Panc1 (cell line): ENCODE results near the gene ABCC10. TPM values are rescaled to one million over a fixed set of nuclear protein-coding genes. Genes with fewer than 3 reads are reported as not detected.

Experiments
- ATAC-seq: fragments of 200-7000 bp; cut with Tn5 transposase; 2 replicates; pipeline ENCODE4 v1.9.1; 2020; ENCODE audit warnings: mild to moderate bottlenecking, moderate library complexity
- BruUV-seq: library from RNA; stranded (reverse); fragments of 400-500 nt; replicated peaks from 2 replicates; lab custom pipeline; 2021; lab: Mats Ljungman, UMichigan
- CTCF ChIA-PET: fragments of 300-600 bp; sonication (Branson Sonifier 250); formaldehyde crosslinking; loops from one replicate; lab custom pipeline; 2022; ENCODE audit warnings: antibody characterized with exemption; lab: Charles Lee
- POLR2A ChIA-PET: fragments of 300-600 bp; sonication (Branson Sonifier 250); formaldehyde crosslinking; loops from one replicate; lab custom pipeline; 2022; ENCODE audit warnings: antibody characterized with exemption; lab: Charles Lee
- DNase-seq: peaks from one replicate; pipeline ENCODE4 v3.0.0-alpha.2; 2010; ENCODE audit warnings: low read depth, low spot score
- H3K27ac ChIP-seq: 2 replicates; pipeline ENCODE4 v1.5.1; 2011; ENCODE audit warnings: mild to moderate bottlenecking, low read length, inconsistent platforms
- H3K27me3 ChIP-seq: fragments of 200-500 bp; sonication (Bioruptor generic); 2 replicates; pipeline ENCODE4 v1.6.0; 2014; ENCODE audit warnings: low read length, inconsistent platforms; ENCODE audit not compliant: control insufficient read depth, insufficient read depth
- H3K36me3 ChIP-seq: fragments of 200-500 bp; sonication (Bioruptor generic); 2 replicates; pipeline ENCODE4 v1.5.1; 2014; ENCODE audit warnings: inconsistent platforms, mild to moderate bottlenecking, low read length, moderate library complexity; ENCODE audit not compliant: control insufficient read depth, insufficient read depth
- H3K4me1 ChIP-seq: 2 replicates; pipeline ENCODE4 v1.5.1; 2011; ENCODE audit warnings: inconsistent platforms, mild to moderate bottlenecking, low read length, moderate library complexity; ENCODE audit not compliant: control insufficient read depth, insufficient read depth
- H3K4me3 ChIP-seq, 2 experiments: 2 replicates each; pipeline ENCODE4 v1.5.1; 2011 to 2012; ENCODE audit warnings: low read depth in 2 of 2, low read length in 2 of 2, mild to moderate bottlenecking in 2 of 2, inconsistent platforms in 1 of 2, moderate library complexity in 1 of 2
- H3K9me3 ChIP-seq: fragments of 200-500 bp; sonication (Bioruptor generic); 2 replicates; pipeline ENCODE4 v1.5.1; 2014; ENCODE audit warnings: low read depth, mild to moderate bottlenecking, inconsistent platforms, low read length, moderate library complexity; ENCODE audit not compliant: control insufficient read depth, insufficient read depth
- POLR2AphosphoS5 ChIP-seq: IDR thresholded peaks from 2 replicates; pipeline ENCODE4 v1.6.1; 2012; ENCODE audit warnings: mild to moderate bottlenecking, low read depth, low read length, moderate library complexity
- SIN3A ChIP-seq: IDR thresholded peaks from 2 replicates; pipeline ENCODE4 v1.6.1; 2012; ENCODE audit warnings: low read depth, mild to moderate bottlenecking, low read length, moderate library complexity, borderline replicate concordance; ENCODE audit not compliant: insufficient read depth
- TCF7L2 ChIP-seq: IDR thresholded peaks from 2 replicates; pipeline ENCODE4 v1.6.1; 2011; ENCODE audit warnings: mild to moderate bottlenecking, low read depth, low read length, inconsistent platforms
- in situ Hi-C: cut with HindIII; loops from 2 replicates; pipeline ENCODE4 v1.10.0; 2016; ENCODE audit warnings: low sequenced_read_pairs, low pct_unique_long_range_greater_than_20kb
- intact Hi-C: fragments of 100-400 bp; cut with micrococcal nuclease; formaldehyde crosslinking; loops from one replicate; pipeline ENCODE4 v1.10.0; 2022; ENCODE audit not compliant: unreplicated experiment
- total RNA-seq: library from RNA; stranded (reverse); gene quantifications from one replicate; pipeline ENCODE4 v1.2.1, GENCODE V29; 2021; ENCODE audit not compliant: unreplicated experiment
- TF ChIP-seq, protein P1 (sequence below), 2 experiments: IDR thresholded peaks; 2 replicates each; pipeline ENCODE4 v1.6.1; 2011 to 2012; ENCODE audit warnings: low read depth in 2 of 2, control low read depth in 1 of 2, low read length in 1 of 2, mild to moderate bottlenecking in 1 of 2, moderate library complexity in 1 of 2; ENCODE audit not compliant: insufficient read depth in 1 of 2
- TF ChIP-seq, protein P2 (sequence below): fragments of 450-650 bp; IDR thresholded peaks from 2 replicates; pipeline ENCODE4 v1.5.1; 2017; ENCODE audit warnings: mild to moderate bottlenecking

ABCC10 gene
- total RNA-seq, 1 experiment from 2014 or later = 52.7 TPM

DNA sequence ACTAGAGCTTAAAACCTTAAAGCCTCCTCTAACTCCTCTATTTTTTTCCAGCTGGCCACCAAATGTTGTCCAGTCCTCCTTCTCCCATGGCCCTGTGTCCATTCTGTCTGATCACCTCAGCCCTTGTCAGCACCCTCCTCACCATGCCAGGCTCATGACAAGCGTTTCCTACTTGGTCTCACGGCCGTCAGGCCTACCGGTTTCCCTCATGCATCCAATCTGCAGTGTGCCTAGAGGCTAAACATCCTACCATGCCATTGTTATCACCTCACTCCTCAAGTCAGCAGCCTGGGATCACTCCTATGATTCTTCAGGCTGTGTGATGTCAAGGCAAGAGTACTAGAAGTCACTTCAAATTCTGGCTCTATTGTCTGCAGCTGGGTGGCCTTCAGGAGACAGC is 40.4 kb downstream of the ABCC10 start:
- no TSS peak for BruUV-seq
- ATAC-seq = peak; percentile 20; the same call in 1 of the 2 replicates
- Histone ChIP-seq H3K4me3 (no peak overlapping the region), H3K27ac (no peak overlapping the region), H3K27me3 (no peaks in the 10 kb centered on the region), H3K4me1 (no peaks in the 10 kb centered on the region), H3K9me3 (no peaks in the 10 kb centered on the region), H3K36me3 (no peaks in the 10 kb centered on the region)
- TF ChIP-seq, protein P1, sequence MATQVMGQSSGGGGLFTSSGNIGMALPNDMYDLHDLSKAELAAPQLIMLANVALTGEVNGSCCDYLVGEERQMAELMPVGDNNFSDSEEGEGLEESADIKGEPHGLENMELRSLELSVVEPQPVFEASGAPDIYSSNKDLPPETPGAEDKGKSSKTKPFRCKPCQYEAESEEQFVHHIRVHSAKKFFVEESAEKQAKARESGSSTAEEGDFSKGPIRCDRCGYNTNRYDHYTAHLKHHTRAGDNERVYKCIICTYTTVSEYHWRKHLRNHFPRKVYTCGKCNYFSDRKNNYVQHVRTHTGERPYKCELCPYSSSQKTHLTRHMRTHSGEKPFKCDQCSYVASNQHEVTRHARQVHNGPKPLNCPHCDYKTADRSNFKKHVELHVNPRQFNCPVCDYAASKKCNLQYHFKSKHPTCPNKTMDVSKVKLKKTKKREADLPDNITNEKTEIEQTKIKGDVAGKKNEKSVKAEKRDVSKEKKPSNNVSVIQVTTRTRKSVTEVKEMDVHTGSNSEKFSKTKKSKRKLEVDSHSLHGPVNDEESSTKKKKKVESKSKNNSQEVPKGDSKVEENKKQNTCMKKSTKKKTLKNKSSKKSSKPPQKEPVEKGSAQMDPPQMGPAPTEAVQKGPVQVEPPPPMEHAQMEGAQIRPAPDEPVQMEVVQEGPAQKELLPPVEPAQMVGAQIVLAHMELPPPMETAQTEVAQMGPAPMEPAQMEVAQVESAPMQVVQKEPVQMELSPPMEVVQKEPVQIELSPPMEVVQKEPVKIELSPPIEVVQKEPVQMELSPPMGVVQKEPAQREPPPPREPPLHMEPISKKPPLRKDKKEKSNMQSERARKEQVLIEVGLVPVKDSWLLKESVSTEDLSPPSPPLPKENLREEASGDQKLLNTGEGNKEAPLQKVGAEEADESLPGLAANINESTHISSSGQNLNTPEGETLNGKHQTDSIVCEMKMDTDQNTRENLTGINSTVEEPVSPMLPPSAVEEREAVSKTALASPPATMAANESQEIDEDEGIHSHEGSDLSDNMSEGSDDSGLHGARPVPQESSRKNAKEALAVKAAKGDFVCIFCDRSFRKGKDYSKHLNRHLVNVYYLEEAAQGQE (IDR thresholded peaks at IDR 0.05; ENCODE audit: insufficient read depth in 1 of 2, low read depth in 2 of 2, low read length in 1 of 2) = no peak
- TF ChIP-seq SIN3A (no peak), TCF7L2 (no peak), POLR2AphosphoS5 (no peak)
- TF ChIP-seq, protein P2, sequence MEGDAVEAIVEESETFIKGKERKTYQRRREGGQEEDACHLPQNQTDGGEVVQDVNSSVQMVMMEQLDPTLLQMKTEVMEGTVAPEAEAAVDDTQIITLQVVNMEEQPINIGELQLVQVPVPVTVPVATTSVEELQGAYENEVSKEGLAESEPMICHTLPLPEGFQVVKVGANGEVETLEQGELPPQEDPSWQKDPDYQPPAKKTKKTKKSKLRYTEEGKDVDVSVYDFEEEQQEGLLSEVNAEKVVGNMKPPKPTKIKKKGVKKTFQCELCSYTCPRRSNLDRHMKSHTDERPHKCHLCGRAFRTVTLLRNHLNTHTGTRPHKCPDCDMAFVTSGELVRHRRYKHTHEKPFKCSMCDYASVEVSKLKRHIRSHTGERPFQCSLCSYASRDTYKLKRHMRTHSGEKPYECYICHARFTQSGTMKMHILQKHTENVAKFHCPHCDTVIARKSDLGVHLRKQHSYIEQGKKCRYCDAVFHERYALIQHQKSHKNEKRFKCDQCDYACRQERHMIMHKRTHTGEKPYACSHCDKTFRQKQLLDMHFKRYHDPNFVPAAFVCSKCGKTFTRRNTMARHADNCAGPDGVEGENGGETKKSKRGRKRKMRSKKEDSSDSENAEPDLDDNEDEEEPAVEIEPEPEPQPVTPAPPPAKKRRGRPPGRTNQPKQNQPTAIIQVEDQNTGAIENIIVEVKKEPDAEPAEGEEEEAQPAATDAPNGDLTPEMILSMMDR = no peak
- in situ Hi-C loops = no loop called here
- POLR2A ChIA-PET = no interaction called here
- intact Hi-C loops = no loop called here
- no peak for DNase-seq
- CTCF ChIA-PET = no interaction called here

DNA sequence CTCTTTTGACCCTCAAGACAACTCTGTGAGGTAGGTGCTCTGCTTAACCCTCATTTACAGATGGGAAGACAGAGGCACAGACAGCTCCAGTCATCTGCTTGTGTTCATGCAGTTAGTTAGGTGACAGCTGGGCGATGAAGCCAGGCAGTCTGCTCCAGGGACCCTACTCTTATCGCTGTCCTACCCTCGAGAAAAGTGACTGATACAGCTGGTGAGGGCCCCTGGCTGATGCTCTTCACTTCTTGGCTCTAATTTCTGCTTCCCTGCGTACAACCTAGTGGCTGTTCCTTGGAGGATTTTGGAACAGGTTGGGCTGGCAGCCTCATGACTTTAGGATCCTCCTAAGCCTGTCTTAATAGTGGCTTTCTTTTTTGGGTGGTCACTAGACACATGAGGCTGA is 40.9 kb downstream of the ABCC10 start:
- ChIA-PET CTCF (no interaction called here), POLR2A (no interaction called here)
- in situ Hi-C loops (no loop called here), intact Hi-C loops (no loop called here)
- Histone ChIP-seq H3K4me1 (no peaks in the 10 kb centered on the region), H3K9me3 (no peaks in the 10 kb centered on the region), H3K4me3 (no peak overlapping the region), H3K36me3 (no peaks in the 10 kb centered on the region), H3K27ac (no peak overlapping the region), H3K27me3 (no peaks in the 10 kb centered on the region)
- DNase-seq (no peak), ATAC-seq (no peak)
- TF ChIP-seq, protein P1 (IDR thresholded peaks at IDR 0.05; ENCODE audit: insufficient read depth in 1 of 2, low read depth in 2 of 2, low read length in 1 of 2) = no peak
- TF ChIP-seq POLR2AphosphoS5 (no peak), TCF7L2 (no peak), SIN3A (no peak)
- TF ChIP-seq, protein P2 = no peak
- BruUV-seq = no TSS peak
